GM18519 (cell line): ENCODE measurements around the gene BABAM2.

Experiments used
- ATAC-seq: cut with Tn5 transposase; IDR thresholded peaks from one replicate; pipeline ENCODE4 v1.9.1; 2021; ENCODE audit warnings: mild to moderate bottlenecking, moderate library complexity; ENCODE audit not compliant: unreplicated experiment, low FRiP score

BABAM2 gene

GRCh38 chr2:28175028-28175427 lies 284.5 kb downstream of the BABAM2 start:
- ATAC-seq = no peak

GRCh38 chr2:28178946-28179345 lies 288.4 kb downstream of the BABAM2 start:
- ATAC-seq = no peak

GRCh38 chr2:28181801-28182200 lies 291.3 kb downstream of the BABAM2 start:
- ATAC-seq = no peak

DNA sequence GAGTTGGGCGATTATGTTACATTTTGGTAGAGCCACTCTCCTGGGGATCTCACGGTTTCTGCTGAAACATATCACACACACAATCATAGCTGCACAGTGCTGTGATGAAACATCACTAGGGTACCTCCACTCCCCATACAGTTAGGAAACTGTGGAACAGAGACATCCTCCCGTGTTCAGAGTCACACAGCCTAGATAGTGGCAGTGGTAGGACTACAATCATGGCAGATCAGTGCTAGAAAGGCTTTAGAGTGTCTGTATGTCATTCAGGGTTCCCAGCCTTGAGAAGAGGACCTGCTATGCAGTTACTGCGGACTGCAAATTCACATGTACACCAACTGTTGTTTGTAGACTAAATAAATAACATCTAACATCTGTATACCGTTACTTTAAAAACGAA lies 291.8 kb downstream of the BABAM2 start:
- no peak for ATAC-seq

GRCh38 chr2:28185153-28185552 lies 294.6 kb downstream of the BABAM2 start:
- ATAC-seq = no peak

DNA sequence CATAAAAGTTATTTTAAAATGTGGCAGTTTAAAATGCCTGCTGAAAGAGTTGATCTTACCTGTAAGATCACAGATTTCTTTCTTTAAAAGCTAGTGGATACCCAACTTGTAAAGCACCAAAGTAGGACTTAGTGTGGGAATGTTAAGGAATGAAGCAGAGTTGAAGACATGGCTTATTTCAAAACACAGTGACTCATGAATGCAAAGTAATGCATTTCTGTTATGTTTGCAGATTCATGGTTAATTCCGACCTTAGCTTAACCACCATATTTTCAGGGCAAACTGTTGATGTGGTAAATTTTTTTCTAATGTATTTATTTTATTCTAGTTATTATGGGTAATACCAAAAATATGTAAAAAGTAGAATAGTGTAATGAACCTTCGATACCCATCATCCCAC lies 295.4 kb downstream of the BABAM2 start:
- ATAC-seq = no peak

DNA sequence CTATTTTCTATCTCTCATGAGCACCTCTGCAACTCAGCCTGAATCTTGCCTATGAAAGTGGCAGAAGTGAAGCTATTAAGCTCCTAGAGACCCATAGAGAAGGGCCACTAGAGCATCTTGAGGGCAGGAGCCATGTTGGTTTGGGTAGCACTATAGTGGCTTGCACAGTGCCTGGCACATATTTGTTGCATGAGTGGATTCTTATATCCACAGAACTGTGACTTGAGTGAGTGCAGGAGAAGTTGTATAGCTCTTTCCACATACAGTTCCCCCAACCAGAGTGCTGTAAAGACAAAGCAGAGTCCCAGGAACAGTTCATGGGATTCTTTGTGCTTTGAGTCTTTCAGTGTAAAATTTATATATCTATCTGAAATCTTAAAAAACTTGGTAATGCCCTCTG lies 296.7 kb downstream of the BABAM2 start:
- no peak for ATAC-seq

DNA sequence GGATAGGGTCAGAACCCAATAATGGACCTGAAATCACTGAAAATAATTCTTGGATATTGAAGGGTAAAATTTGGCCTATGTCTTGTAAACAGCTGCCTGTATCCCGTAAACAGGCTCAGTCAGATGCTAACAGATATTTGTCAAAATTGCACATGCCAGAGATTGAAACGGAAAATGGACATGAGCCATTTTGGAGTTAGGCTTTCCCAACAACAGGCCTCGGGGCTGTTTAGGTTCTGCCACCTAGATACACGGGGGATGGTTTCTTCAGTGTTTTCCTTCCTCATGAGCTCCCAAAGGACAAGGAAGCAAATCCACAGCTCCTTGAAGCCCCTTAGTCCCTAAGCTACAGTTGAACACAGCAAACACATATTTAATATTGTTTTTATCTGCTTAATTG lies 297.9 kb downstream of the BABAM2 start:
- no peak for ATAC-seq

DNA sequence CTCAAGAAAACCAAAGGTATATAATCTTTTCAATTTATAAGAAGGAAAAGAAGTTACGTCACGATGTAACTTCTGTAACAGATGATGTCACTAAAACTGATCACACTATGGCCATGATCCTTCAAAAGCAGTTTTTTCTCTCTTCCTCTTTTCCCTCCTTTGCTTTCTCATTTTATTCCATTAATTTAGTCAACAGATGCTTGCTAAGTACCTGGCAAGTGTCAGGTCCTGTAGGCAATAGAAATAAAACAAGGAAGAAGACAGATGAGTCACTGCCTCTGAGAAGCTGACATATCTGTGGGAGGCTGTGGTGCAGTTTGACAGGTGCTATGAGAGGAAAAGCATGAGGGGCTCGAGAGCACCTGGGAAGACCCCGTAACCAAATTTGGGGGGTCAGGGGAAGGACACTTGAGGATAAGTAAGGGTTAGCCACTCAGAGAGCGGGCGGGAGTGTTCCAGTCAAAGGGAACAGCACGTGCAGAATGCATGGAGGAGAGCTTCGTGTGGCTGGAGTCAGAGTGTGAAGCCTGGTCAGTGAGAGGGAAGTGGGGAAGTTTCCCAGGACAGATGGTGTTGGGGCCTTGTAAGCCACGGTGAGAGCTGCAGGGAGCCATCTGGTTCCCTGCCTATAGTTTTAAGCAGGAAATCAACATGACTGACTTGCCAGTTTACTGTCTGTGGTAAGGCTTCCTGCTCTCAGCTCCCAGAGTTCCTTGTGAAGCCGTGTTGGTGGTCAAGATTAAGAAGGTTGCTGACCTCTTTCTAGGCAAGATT lies 303.3 kb downstream of the BABAM2 start:
- ATAC-seq = no peak

- ATAC-seq = no peak
These were observed 309.6 kb downstream of the BABAM2 start for GRCh38 chr2:28199995-28200679.

GRCh38 chr2:28201671-28202180 lies 311.2 kb downstream of the BABAM2 start:
- ATAC-seq = no peak

- no peak for ATAC-seq
These were observed 312.2 kb downstream of the BABAM2 start for GRCh38 chr2:28202719-28203118.

DNA sequence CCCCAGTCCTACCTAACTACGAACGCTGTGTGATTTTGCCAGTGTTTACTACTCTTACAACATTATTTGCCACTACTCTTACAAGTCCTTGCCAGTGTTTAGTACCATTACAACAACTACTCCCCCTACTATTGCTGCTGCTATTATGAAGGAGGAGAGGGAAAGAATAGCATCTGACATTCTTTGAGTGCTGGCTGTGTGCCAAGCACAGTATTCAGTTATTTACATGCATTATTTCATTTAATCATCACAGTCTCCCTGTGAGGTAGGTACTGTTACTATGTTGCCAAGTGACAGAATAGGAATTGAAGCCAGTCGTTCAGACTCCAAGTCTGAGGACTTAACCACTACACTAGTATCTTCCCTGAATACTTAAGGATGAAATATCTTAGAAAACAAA lies 316.2 kb downstream of the BABAM2 start:
- ATAC-seq = no peak

GRCh38 chr2:28209261-28209691 lies 318.7 kb downstream of the BABAM2 start:
- no peak for ATAC-seq

DNA sequence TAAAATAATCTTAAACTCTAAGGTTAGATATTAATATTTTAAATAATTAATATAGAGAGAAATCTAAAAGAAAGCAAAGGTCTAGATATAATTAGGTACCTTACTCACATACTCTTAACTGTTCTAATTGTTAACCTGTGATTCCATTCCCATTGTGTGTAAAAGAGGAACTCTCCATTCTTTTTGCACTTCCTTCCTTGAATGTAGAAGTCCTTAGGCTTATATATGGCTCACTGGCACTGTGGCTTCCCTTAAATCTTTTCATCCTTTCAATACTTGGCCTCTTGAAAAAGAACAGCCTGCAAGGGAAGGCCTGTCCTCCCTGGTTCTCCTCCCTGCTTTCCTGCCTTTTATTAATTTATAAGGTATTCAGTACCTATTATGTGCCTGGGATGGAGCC lies 319.3 kb downstream of the BABAM2 start:
- ATAC-seq = no peak

- ATAC-seq = no peak
These were observed 320.0 kb downstream of the BABAM2 start for GRCh38 chr2:28210535-28210934.

- no peak for ATAC-seq
These were observed 325.8 kb downstream of the BABAM2 start for GRCh38 chr2:28216331-28216730.

GRCh38 chr2:28217042-28217740 lies 326.7 kb downstream of the BABAM2 start:
- no peak for ATAC-seq

DNA sequence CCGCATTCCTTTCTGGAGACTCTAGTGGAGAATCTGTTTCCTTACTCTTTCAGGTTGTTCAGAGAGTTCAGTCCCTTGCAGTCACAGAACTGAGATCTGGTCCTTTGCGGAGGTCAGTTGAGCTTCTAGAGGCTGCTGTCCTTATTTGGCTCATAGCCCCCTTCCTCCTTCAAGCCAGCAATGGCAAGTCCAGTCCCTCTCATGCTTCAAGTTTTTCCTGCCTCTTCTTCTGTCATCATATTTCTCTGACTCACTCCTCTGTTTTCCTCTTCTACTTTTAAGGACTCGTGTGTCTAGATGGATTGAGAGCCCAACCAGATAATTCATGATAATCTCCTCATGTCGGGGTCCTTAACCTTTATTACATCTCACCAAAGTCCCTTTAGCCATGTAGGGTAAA lies 328.6 kb downstream of the BABAM2 start:
- ATAC-seq = no peak

GRCh38 chr2:28219758-28220368 lies 329.3 kb downstream of the BABAM2 start:
- no peak for ATAC-seq
